GM19193 (cell line): ENCODE data around the gene NARF.

Experiments
- POLR2A ChIP-seq: IDR thresholded peaks from 4 replicates; pipeline ENCODE4 v1.6.1; 2011; ENCODE audit not compliant: insufficient read depth, insufficient read length; ENCODE audit errors: extremely low read depth

Gene NARF

GRCh38 chr17:82524540-82524939, 66.0 kb downstream of the NARF start:
- no peak for TF ChIP-seq POLR2A

DNA sequence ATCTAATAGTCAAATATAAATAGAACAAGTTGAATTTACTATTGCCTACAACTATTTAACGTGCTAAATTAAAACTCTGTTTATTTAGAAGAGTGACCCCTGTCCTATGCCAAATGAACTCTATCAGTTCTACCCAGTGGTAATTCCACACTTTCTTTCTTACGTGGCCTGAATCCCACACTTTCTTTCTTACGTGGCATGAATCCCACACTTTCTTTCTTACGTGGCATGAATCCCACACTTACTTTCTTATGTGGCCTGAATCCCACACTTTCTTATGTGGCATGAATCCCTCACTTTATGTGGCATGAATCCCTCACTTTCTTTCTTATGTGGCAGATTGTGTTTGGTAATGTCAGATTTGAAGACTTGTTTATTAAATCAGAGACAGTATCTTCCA, 67.2 kb downstream of the NARF start:
- no peak for TF ChIP-seq POLR2A

GRCh38 chr17:82527898-82528297, 69.4 kb downstream of the NARF start:
- TF ChIP-seq POLR2A, result no peak

DNA sequence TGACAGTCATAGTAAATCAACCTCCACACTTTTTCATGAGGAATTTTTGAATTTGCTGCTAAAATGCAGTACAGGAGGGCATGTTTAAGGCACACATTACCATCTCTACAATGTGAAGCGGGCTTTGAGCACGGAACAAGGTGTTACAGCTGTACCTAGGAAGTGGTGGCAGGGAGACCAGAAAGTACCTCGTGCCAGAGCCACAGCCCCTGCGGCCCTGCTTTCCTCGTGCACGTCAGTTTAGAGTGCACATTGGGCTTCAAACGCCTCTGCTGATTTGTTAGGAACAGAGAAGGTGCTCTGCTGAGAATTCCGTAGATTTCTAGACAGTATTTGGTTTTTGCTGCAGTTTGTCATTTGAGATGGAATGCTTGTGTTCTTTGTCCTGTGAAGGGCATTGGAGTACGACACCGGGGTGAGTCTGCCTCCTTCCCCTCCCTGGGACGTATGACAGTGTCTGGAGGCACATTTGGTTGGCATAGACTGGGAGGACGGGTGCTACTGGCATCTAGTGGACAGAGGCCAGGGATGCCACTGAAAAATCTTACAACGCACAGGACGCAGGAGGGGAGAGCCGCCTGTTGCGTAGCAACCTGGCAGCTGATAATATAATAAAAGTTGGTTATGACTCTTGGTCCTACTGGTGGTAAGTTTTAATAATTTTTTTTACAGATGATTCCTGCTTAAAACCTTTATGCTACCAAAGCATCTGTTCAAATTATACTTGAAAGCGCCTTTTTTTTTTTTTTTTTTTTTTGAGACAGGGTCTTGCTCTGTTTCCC, 70.1 kb downstream of the NARF start:
- TF ChIP-seq POLR2A, result no peak

DNA sequence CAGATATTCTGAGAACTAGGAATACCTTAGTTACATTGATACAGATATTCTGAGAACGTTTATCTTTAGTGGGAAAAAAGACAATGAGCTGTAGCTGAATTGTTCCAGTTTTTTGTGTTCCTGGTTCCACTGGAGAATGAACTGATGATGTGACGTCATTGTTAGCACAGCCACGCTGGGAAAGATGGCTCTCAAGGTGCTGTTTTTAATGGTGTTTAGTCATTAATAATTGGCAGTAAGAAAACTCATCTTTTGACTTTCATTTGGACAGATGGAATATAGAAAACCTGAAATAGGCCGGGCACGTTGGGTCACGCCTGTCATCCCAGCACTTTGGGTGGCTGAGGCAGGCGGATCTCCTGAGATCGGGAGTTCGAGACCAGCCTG, 71.4 kb downstream of the NARF start:
- no peak for TF ChIP-seq POLR2A

GRCh38 chr17:82531431-82531881, 72.9 kb downstream of the NARF start:
- no peak for TF ChIP-seq POLR2A

DNA sequence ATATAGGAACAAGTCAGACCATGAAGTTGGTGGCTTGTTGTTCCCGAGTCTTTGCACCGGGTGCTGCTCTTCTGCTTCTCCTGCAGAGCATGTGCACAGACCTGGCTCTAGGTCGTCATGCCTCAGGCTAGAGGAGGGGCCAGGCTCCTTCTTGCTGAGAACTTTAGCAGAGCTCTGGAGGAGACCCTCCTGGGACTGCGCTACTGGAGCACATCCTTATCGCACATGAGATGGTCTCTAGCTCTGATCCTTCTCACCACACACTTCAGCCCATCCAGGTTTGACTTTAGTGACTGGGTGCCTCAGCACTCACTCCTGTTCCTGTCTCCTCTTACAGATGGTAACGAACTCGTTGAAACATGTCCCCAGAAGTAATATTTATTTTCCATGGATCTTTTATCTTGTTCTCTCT, 75.9 kb downstream of the NARF start:
- TF ChIP-seq POLR2A, result no peak

GRCh38 chr17:82536512-82537201, 78.1 kb downstream of the NARF start:
- TF ChIP-seq POLR2A, result no peak
